OCI-LY7 (cell line): ENCODE results near the gene MYL11. TPM values are rescaled to one million over a fixed set of nuclear protein-coding genes. Genes with fewer than 3 reads are reported as not detected.

Experiments used
- BruUV-seq: library from RNA; stranded (reverse); fragments of 400-500 nt; replicated peaks from 2 replicates; lab custom pipeline; 2021; lab: Mats Ljungman, UMichigan
- CTCF ChIA-PET: fragments of 300-600 bp; sonication (Branson Sonifier 250); formaldehyde crosslinking; loops from one replicate; lab custom pipeline; 2022; ENCODE audit warnings: antibody characterized with exemption; ENCODE audit not compliant: unreplicated experiment; lab: Charles Lee
- POLR2A ChIA-PET: fragments of 300-600 bp; sonication (Branson Sonifier 250); formaldehyde crosslinking; loops from one replicate; lab custom pipeline; 2022; ENCODE audit warnings: antibody characterized with exemption; lab: Charles Lee
- DNase-seq: peaks from one replicate; pipeline ENCODE4 v3.0.0-alpha.2; 2015; ENCODE audit warnings: low spot score
- H2AFZ ChIP-seq: fragments of 200-600 bp; sonication (generic), shearing (Covaris generic); 2 replicates; pipeline ENCODE4 v1.6.1; 2014; ENCODE audit warnings: mild to moderate bottlenecking, antibody characterized with exemption, low read length, moderate library complexity
- H3K27ac ChIP-seq: fragments of 200-600 bp; sonication (generic); 2 replicates; pipeline ENCODE4 v1.5.1; 2014; ENCODE audit warnings: mixed run types, low read depth, mild to moderate bottlenecking, moderate library complexity, low read length, inconsistent platforms; ENCODE audit not compliant: poor library complexity, severe bottlenecking
- H3K36me3 ChIP-seq: fragments of 200-600 bp; sonication (generic); 2 replicates; pipeline ENCODE4 v1.6.1; 2014; ENCODE audit warnings: mild to moderate bottlenecking, antibody characterized with exemption, low read length, moderate library complexity, mixed read lengths; ENCODE audit not compliant: insufficient read depth
- H3K4me1 ChIP-seq: fragments of 200-600 bp; sonication (generic); 2 replicates; pipeline ENCODE4 v1.5.1; 2014; ENCODE audit warnings: mild to moderate bottlenecking, low read length; ENCODE audit not compliant: insufficient read depth, poor library complexity, severe bottlenecking
- H3K4me2 ChIP-seq: fragments of 200-600 bp; sonication (generic); 2 replicates; pipeline ENCODE4 v1.6.1; 2014; ENCODE audit warnings: mild to moderate bottlenecking, low read length
- H3K4me3 ChIP-seq: fragments of 200-600 bp; sonication (generic); 2 replicates; pipeline ENCODE4 v1.5.1; 2014; ENCODE audit warnings: mild to moderate bottlenecking, low read depth, low read length; ENCODE audit not compliant: poor library complexity, severe bottlenecking
- H3K79me2 ChIP-seq: fragments of 200-600 bp; sonication (generic); 2 replicates; pipeline ENCODE4 v1.6.1; 2016; ENCODE audit warnings: low read depth, mild to moderate bottlenecking, low read length, moderate library complexity, mixed read lengths; ENCODE audit not compliant: insufficient read depth
- H3K9me2 ChIP-seq: fragments of 200-600 bp; sonication (generic); 2 replicates; pipeline ENCODE4 v1.6.1; 2016; ENCODE audit warnings: mild to moderate bottlenecking, low read length, mixed read lengths; ENCODE audit not compliant: insufficient read depth
- H3K9me3 ChIP-seq: fragments of 200-600 bp; sonication (generic); 2 replicates; pipeline ENCODE4 v1.6.1; 2014; ENCODE audit warnings: mild to moderate bottlenecking, mixed run types, low read length, mixed read lengths
- H4K20me1 ChIP-seq: fragments of 200-600 bp; sonication (generic); 2 replicates; pipeline ENCODE4 v1.6.1; 2014; ENCODE audit warnings: mild to moderate bottlenecking, antibody characterized with exemption, low read length, moderate library complexity, mixed read lengths; ENCODE audit not compliant: insufficient read depth
- EZH2phosphoT487 ChIP-seq: fragments of 200-600 bp; sonication (generic); IDR thresholded peaks from 2 replicates; pipeline ENCODE4 v1.6.1; 2018; ENCODE audit warnings: low read depth, borderline replicate concordance, mild to moderate bottlenecking, mixed run types, antibody characterized with exemption, low read length, moderate library complexity, mixed read lengths
- intact Hi-C: fragments of 100-400 bp; cut with micrococcal nuclease; formaldehyde crosslinking; loops from one replicate; pipeline ENCODE4 v1.10.0; 2022; ENCODE audit not compliant: unreplicated experiment
- total RNA-seq, 2 experiments: library from RNA; depleted of rRNA in 1 of 2; stranded (reverse); fragments of >200 nt in 1 of 2; shearing (Covaris generic) in 1 of 2; gene quantifications; 2 replicates each; pipeline ENCODE4 v1.2.3, GENCODE V29; 2014 to 2022
- TF ChIP-seq, protein P1 (sequence below): fragments of 200-600 bp; sonication (generic); conservative IDR thresholded peaks from 2 replicates; pipeline ENCODE4 v1.5.1; 2014; ENCODE audit warnings: mild to moderate bottlenecking, antibody characterized with exemption, low read length, moderate library complexity, mixed read lengths

The MYL11 gene
- total RNA-seq, 2 experiments from 2014 or later: 3.2 to 3.9 TPM

DNA sequence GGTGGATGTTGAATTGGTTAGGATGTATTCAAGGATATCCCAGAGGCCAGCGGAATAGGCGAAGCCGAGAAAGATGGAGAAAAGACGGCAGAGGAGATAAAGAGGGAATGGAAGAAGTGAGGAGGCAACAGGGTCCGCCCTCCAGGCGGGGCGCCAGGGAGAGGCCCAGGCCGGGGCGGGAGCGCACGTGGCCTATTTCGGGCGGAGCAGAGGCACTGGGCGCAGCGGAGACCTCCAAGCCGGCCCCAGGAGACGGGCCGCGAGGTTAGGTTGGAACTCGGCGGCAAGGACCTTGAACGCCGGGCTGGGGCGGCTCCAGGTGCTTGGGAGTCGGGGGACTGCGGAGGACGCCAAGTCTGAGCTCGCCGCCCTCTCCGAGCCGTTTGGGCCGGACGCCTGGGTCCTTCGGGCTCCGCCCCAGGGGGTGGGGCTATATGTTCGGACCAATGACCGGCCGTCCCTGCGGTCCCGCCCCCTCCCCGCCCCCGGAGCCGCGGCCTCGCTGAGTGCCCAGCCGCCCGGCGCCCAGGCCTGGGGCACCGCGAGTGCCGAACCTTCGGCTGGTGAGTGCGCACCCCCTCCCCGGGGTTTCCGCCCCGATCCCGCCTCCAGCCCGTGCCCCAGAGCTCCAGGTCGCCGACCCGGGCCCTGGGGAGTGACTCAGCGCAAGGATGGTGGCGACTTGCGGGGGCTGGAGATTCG is 32.7 kb downstream of the MYL11 start, which contains the start of gene ZNF771:
TSS of gene ZNF771 (plus strand) at position 505 of the 702 bp plus-strand sequence. CDS start 448 bp downstream, outside the sequence.
- POLR2A ChIA-PET: interaction anchor here (0.6 to 5.0 kb wide), 11 partner anchors 10 to 120 kb away, joined by 3 to 19 read pairs (median 4); partner anchors contain the start of genes SEPTIN1, TBC1D10B and ZNF48
- peak within 1 kb of the TSS; percentile 82 for H3K27ac ChIP-seq
- BruUV-seq: no TSS peak
- H3K9me2 ChIP-seq: no peaks in the 10 kb centered on the region
- H3K4me1 ChIP-seq: peaks cover 28% of the 10 kb centered on the region
- no peaks in the 10 kb centered on the region for H3K9me3 ChIP-seq
- CTCF ChIA-PET: interaction anchor here (1.2 to 1.4 kb wide), 2 partner anchors 22 to 25 kb away, joined by 4 to 5 read pairs; partner anchors contain the start of genes DCTPP1 and SEPTIN1
- peak within 1 kb of the TSS; percentile 56; the same call in 1 of the 2 replicates for H2AFZ ChIP-seq
- DNase-seq: peak; percentile 93
- TF ChIP-seq, protein P1, sequence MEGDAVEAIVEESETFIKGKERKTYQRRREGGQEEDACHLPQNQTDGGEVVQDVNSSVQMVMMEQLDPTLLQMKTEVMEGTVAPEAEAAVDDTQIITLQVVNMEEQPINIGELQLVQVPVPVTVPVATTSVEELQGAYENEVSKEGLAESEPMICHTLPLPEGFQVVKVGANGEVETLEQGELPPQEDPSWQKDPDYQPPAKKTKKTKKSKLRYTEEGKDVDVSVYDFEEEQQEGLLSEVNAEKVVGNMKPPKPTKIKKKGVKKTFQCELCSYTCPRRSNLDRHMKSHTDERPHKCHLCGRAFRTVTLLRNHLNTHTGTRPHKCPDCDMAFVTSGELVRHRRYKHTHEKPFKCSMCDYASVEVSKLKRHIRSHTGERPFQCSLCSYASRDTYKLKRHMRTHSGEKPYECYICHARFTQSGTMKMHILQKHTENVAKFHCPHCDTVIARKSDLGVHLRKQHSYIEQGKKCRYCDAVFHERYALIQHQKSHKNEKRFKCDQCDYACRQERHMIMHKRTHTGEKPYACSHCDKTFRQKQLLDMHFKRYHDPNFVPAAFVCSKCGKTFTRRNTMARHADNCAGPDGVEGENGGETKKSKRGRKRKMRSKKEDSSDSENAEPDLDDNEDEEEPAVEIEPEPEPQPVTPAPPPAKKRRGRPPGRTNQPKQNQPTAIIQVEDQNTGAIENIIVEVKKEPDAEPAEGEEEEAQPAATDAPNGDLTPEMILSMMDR: peak; percentile 49
- no peak for TF ChIP-seq EZH2phosphoT487
- H3K79me2 ChIP-seq: peaks cover 8% of the 10 kb centered on the region; the same call in 1 of the 2 replicates
- H3K4me2 ChIP-seq: peak within 1 kb of the TSS; percentile 86
- H3K4me3 ChIP-seq: peak within 1 kb of the TSS; percentile 84
- H4K20me1 ChIP-seq: no peaks in the 10 kb centered on the region
- peaks cover 20% of the 10 kb centered on the region; the same call in 1 of the 2 replicates for H3K36me3 ChIP-seq
- intact Hi-C loops: loop anchor here (10.0 kb wide), 1 partner anchor 312 kb away; the partner anchor contains the start of genes TBX6 and YPEL3

DNA sequence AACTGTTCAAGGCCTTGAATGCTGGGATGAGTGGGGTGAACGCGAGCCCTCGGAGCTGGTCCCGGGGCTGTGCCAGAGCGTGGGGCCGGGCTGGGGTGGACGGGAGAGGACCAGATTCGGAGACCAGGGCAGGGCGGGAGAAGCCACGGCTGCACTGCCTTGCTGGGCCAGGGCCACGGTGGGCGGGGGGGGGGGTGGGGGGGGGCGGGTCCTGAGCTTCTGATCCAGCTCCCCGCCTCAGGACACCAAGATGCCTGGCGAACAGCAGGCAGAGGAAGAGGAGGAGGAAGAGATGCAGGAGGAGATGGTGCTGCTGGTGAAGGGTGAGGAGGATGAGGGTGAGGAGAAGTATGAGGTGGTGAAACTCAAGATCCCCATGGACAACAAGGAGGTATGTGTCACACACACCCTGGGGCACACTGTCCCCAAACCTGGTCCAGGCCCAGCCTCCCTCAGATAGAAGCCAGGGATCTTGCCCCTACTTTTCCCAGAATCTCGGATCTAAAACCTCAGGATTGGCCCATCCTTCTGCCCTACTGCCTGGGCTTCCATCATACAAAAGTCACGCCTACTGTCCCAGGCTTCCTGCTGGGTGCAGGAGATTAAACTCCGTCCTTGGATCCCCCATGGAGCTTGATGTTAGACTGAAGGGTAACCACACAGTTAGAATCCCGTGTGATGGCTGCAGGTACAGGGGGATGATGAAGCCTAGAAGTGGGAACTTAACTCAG is 33.4 kb downstream of the MYL11 start:
- ChIA-PET POLR2A (interaction anchor here (1.1 to 5.0 kb wide), 7 partner anchors 10 to 58 kb away, joined by 3 to 19 read pairs (median 5); partner anchors contain the start of genes SEPTIN1, TBC1D10B and ZNF48), CTCF (interaction anchor here (0.6 to 1.4 kb wide), 3 partner anchors 22 to 221 kb away, joined by 4 to 5 read pairs (median 4); partner anchors contain the start of genes DCTPP1 and SEPTIN1)
- Histone ChIP-seq H3K9me3 (no peaks in the 10 kb centered on the region), H3K4me1 (peaks cover 28% of the 10 kb centered on the region), H4K20me1 (no peaks in the 10 kb centered on the region), H2AFZ (no peak overlapping the region; the same call in 1 of the 2 replicates), H3K4me2 (peak overlapping the region; percentile 86), H3K4me3 (peak overlapping the region; percentile 84), H3K27ac (peak overlapping the region; percentile 82), H3K36me3 (peaks cover 27% of the 10 kb centered on the region), H3K9me2 (no peaks in the 10 kb centered on the region), H3K79me2 (peaks cover 12% of the 10 kb centered on the region; the same call in 1 of the 2 replicates)
- BruUV-seq: no TSS peak
- no peak for DNase-seq
- intact Hi-C loops: loop anchor here (2.0 to 10.0 kb wide), 2 partner anchors 29 to 313 kb away; partner anchors contain the start of genes TBX6 and YPEL3
- TF ChIP-seq, protein P1: no peak
- TF ChIP-seq EZH2phosphoT487: no peak
